Erythroblast (primary cell): Measurements from ENCODE around the gene COMT.

ENCODE experiments used
- GATA1 ChIP-seq: IDR thresholded peaks from 2 replicates; pipeline ENCODE4 v1.6.1; 2011; ENCODE audit warnings: low read depth, mild to moderate bottlenecking, control low read depth, low read length, moderate library complexity
- POLR2A ChIP-seq: IDR thresholded peaks from 2 replicates; pipeline ENCODE4 v1.6.1; 2011; ENCODE audit warnings: mild to moderate bottlenecking, low read length

DNA sequence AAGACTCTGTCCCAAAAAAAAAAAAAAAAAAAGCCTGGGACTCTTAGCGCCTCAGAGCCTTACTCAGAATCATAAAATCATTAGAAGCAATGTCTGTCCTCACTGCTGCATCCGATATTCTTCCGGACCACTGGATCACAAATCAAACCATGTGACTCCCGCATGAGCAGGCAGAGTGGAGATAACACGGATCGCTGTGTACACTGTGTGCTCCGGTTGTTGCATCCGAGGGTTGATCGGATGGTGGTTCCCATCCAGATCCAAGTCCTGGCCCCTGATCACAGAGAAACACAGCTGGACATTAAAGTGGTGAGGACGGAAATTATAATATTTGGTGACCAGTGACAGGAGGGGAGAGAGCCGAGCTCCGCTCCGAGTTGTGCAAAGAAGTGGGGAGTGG, 9.8 kb downstream of the COMT start:
- TF ChIP-seq POLR2A (no peak), GATA1 (no peak)
